ENCODE data around the gene RANBP17. TPM values are rescaled to one million over a fixed set of nuclear protein-coding genes. Genes with fewer than 3 reads are reported as not detected.

RANBP17 gene
- total RNA-seq, 2 experiments from 2014 or later, result not detected

GRCh38 chr5:171157276-171157675 is 295.5 kb downstream of the RANBP17 start:
- Mint-ChIP-seq H3K9me3 (no peaks in the 10 kb centered on the region), H3K36me3 (ENCODE audit: low read depth) (no peaks in the 10 kb centered on the region), H3K4me1 (ENCODE audit: low read depth) (no peaks in the 10 kb centered on the region), H3K27ac (no peak overlapping the region), H3K27me3 (peaks cover 7% of the 10 kb centered on the region), H3K4me3 (no peak overlapping the region)
- Histone ChIP-seq H3K4me1 (ENCODE audit: insufficient read depth, low read length) (no peaks in the 10 kb centered on the region), H3K4me3 (ENCODE audit: low read length) (no peak overlapping the region), H3K27me3 (ENCODE audit: control insufficient read depth in 1 of 2, insufficient read depth in 2 of 2, low read length in 2 of 2) (no peaks in the 10 kb centered on the region), H3K9me3 (ENCODE audit: control insufficient read depth in 1 of 2, insufficient read depth in 1 of 2, low read length in 2 of 2) (no peaks in the 10 kb centered on the region), H3K27ac (ENCODE audit: low read depth in 1 of 2, low read length in 2 of 2) (no peak overlapping the region), H3K36me3 (ENCODE audit: insufficient read depth, low read length) (no peaks in the 10 kb centered on the region)
- ChIA-PET CTCF (no interaction called here), POLR2A (no interaction called here)
- intact Hi-C loops (cut with DNase I, micrococcal nuclease), result no loop called here
- DNase-seq (no peak), ATAC-seq (ENCODE audit: poor library complexity) (no peak)
- TF ChIP-seq CTCF (IDR thresholded peaks at IDR 0.05), result no peak

- no peak overlapping the region for H3K4me3 Mint-ChIP-seq
- no peak for DNase-seq
- H3K27ac Mint-ChIP-seq, result no peak overlapping the region
- no peaks in the 10 kb centered on the region for H3K27me3 ChIP-seq (ENCODE audit: control insufficient read depth in 1 of 2, insufficient read depth in 2 of 2, low read length in 2 of 2)
- intact Hi-C loops (cut with DNase I, micrococcal nuclease), result no loop called here
- H3K4me1 ChIP-seq (ENCODE audit: insufficient read depth, low read length), result no peaks in the 10 kb centered on the region
- H3K4me3 ChIP-seq (ENCODE audit: low read length), result no peak overlapping the region
- H3K9me3 Mint-ChIP-seq, result no peaks in the 10 kb centered on the region
- no peak overlapping the region for H3K27ac ChIP-seq (ENCODE audit: low read depth in 1 of 2, low read length in 2 of 2)
- ATAC-seq (ENCODE audit: poor library complexity), result no peak
- TF ChIP-seq CTCF (IDR thresholded peaks at IDR 0.05), result no peak
- H3K9me3 ChIP-seq (ENCODE audit: control insufficient read depth in 1 of 2, insufficient read depth in 1 of 2, low read length in 2 of 2), result no peaks in the 10 kb centered on the region
- POLR2A ChIA-PET, result no interaction called here
- no peaks in the 10 kb centered on the region for H3K36me3 Mint-ChIP-seq (ENCODE audit: low read depth)
- CTCF ChIA-PET, result no interaction called here
- H3K27me3 Mint-ChIP-seq, result peaks cover 2% of the 10 kb centered on the region
- no peaks in the 10 kb centered on the region for H3K36me3 ChIP-seq (ENCODE audit: insufficient read depth, low read length)
- no peaks in the 10 kb centered on the region for H3K4me1 Mint-ChIP-seq (ENCODE audit: low read depth)
Measured at GRCh38 chr5:171157775-171158174, 296.0 kb downstream of the RANBP17 start.

- H3K27ac ChIP-seq (ENCODE audit: low read depth in 1 of 2, low read length in 2 of 2), result no peak overlapping the region
- no peak for DNase-seq
- CTCF ChIA-PET, result no interaction called here
- H3K4me1 Mint-ChIP-seq (ENCODE audit: low read depth), result no peaks in the 10 kb centered on the region
- no peaks in the 10 kb centered on the region for H3K9me3 Mint-ChIP-seq
- no peaks in the 10 kb centered on the region for H3K36me3 Mint-ChIP-seq (ENCODE audit: low read depth)
- H3K36me3 ChIP-seq (ENCODE audit: insufficient read depth, low read length), result no peaks in the 10 kb centered on the region
- peaks cover 3% of the 10 kb centered on the region for H3K27me3 Mint-ChIP-seq
- H3K27ac Mint-ChIP-seq, result no peak overlapping the region
- intact Hi-C loops (cut with DNase I, micrococcal nuclease), result no loop called here
- H3K4me1 ChIP-seq (ENCODE audit: insufficient read depth, low read length), result no peaks in the 10 kb centered on the region
- no peaks in the 10 kb centered on the region for H3K9me3 ChIP-seq (ENCODE audit: control insufficient read depth in 1 of 2, insufficient read depth in 1 of 2, low read length in 2 of 2)
- no peaks in the 10 kb centered on the region for H3K27me3 ChIP-seq (ENCODE audit: control insufficient read depth in 1 of 2, insufficient read depth in 2 of 2, low read length in 2 of 2)
- TF ChIP-seq CTCF (IDR thresholded peaks at IDR 0.05), result no peak
- no peak overlapping the region for H3K4me3 ChIP-seq (ENCODE audit: low read length)
- no peak for ATAC-seq (ENCODE audit: poor library complexity)
- POLR2A ChIA-PET, result no interaction called here
- no peak overlapping the region for H3K4me3 Mint-ChIP-seq
Measured at GRCh38 chr5:171158581-171158980, 296.8 kb downstream of the RANBP17 start.

Measured in CD4-positive, alpha-beta T cell (primary cell).